ENCODE results near the gene SMPD3. TPM values are rescaled to one million over a fixed set of nuclear protein-coding genes. Genes with fewer than 3 reads are reported as not detected.
A peak's percentile ranks its signal among the peaks of the same experiment; 100 is the strongest.

SMPD3 gene
- total and polyA plus RNA-seq, 12 donors, result 0.03 to 1.2 (median 0.22) TPM; not detected in 1

- no peaks in the 10 kb centered on the region for H3K27me3 ChIP-seq
- H3K27ac ChIP-seq, result no peak overlapping the region
- peaks cover 0 to 97% (median 65%) of the 10 kb centered on the region in 9 donors for H3K36me3 ChIP-seq
- intact Hi-C loops (cut with DNase I), result no loop called here
- 79 to 82% methylated on average over 28 of the region's 28 CpGs for whole genome bisulfite sequencing, 2 donors
- TF ChIP-seq CTCF (IDR thresholded peaks at IDR 0.05), result peak in 1 of 9 donors; percentile 15
- peak overlapping the region in 1 of 10 donors; percentile 12 for H3K4me3 ChIP-seq
- DNase-seq, result no peak
- peaks cover 0 to 18% (median 0%) of the 10 kb centered on the region in 9 donors for H3K4me1 ChIP-seq
- ATAC-seq, result no peak
- no peaks in the 10 kb centered on the region for H3K9me3 ChIP-seq
Measured at GRCh38 chr16:68355447-68356248, 92.7 kb downstream of the SMPD3 start.

- intact Hi-C loops (cut with DNase I), result no loop called here
- no peak overlapping the region for H3K4me3 ChIP-seq
- ATAC-seq, result no peak
- DNase-seq, result no peak
- no peaks in the 10 kb centered on the region for H3K27me3 ChIP-seq
- peaks cover 0 to 100% (median 73%) of the 10 kb centered on the region in 9 donors for H3K36me3 ChIP-seq
- TF ChIP-seq CTCF (IDR thresholded peaks at IDR 0.05), result no peak
- WGBS, 2 donors, result 91 to 96% methylated on average over 9 of the region's 9 CpGs
- peaks cover 0 to 18% (median 0%) of the 10 kb centered on the region in 9 donors for H3K4me1 ChIP-seq
- H3K9me3 ChIP-seq, result no peaks in the 10 kb centered on the region
- H3K27ac ChIP-seq, result no peak overlapping the region
Measured at GRCh38 chr16:68354816-68355215, 93.5 kb downstream of the SMPD3 start.

- DNase-seq (no peak), ATAC-seq (no peak)
- peaks cover 0 to 18% (median 0%) of the 10 kb centered on the region in 9 donors for H3K4me1 ChIP-seq
- H3K36me3 ChIP-seq, result peaks cover 0 to 100% (median 78%) of the 10 kb centered on the region in 9 donors
- 89 to 91% methylated on average over 13 of the region's 13 CpGs for WGBS, 2 donors
- no peaks in the 10 kb centered on the region for H3K27me3 ChIP-seq
- TF ChIP-seq CTCF (IDR thresholded peaks at IDR 0.05), result no peak
- H3K9me3 ChIP-seq, result no peaks in the 10 kb centered on the region
- H3K4me3 ChIP-seq, result no peak overlapping the region
- no peak overlapping the region for H3K27ac ChIP-seq
- intact Hi-C loops (cut with DNase I), result no loop called here
Measured at GRCh38 chr16:68353366-68353765, 94.9 kb downstream of the SMPD3 start.

- no peaks in the 10 kb centered on the region for H3K27me3 ChIP-seq
- no peak overlapping the region for H3K4me3 ChIP-seq
- intact Hi-C loops (cut with DNase I), result no loop called here
- H3K4me1 ChIP-seq, result peaks cover 0 to 15% (median 5%) of the 10 kb centered on the region in 9 donors
- H3K36me3 ChIP-seq, result peaks cover 0 to 100% (median 74%) of the 10 kb centered on the region in 9 donors
- ATAC-seq (no peak), DNase-seq (no peak)
- H3K9me3 ChIP-seq, result no peaks in the 10 kb centered on the region
- WGBS, 2 donors, result 91 to 92% methylated on average over 11 of the region's 11 CpGs
- TF ChIP-seq CTCF (IDR thresholded peaks at IDR 0.05), result no peak
- H3K27ac ChIP-seq, result no peak overlapping the region
Measured at GRCh38 chr16:68351991-68352431, 96.3 kb downstream of the SMPD3 start.
